Measurements from ENCODE around the gene TEAD2.
"Not testable (repeated sequence)": the region's sequence is repeated elsewhere in the genome, so short reads cannot be mapped to it uniquely, and the experiment has no call there.

The TEAD2 gene

GRCh38 chr19:49333811-49334288 lies 28.4 kb downstream of the TEAD2 start:
- Histone ChIP-seq H3K4me1 (ENCODE audit: insufficient read depth, insufficient read length) (peaks cover 10% of the 10 kb centered on the region), H3K27me3 (ENCODE audit: insufficient read depth, insufficient read length) (no peaks in the 10 kb centered on the region), H3K9me3 (ENCODE audit: insufficient read depth, low read length) (no peaks in the 10 kb centered on the region), H3K4me3 (ENCODE audit: insufficient read length, low read depth) (no peak overlapping the region), H3K9ac (ENCODE audit: insufficient read length, low read depth) (no peak overlapping the region), H3K36me3 (ENCODE audit: insufficient read depth, insufficient read length, low read length) (peaks cover 53% of the 10 kb centered on the region)
- no peak for DNase-seq (ENCODE audit: low read depth, low spot score)
- TF ChIP-seq ZNF274 (IDR thresholded peaks at IDR 0.05; ENCODE audit: low read depth, low read length) (no peak), SUZ12 (IDR thresholded peaks at IDR 0.05; ENCODE audit: extremely low read depth, insufficient read depth, insufficient read length) (no peak)

- Histone ChIP-seq H3K27me3 (ENCODE audit: insufficient read depth, insufficient read length) (no peaks in the 10 kb centered on the region), H3K36me3 (ENCODE audit: insufficient read depth, insufficient read length, low read length) (peaks cover 54% of the 10 kb centered on the region), H3K9me3 (ENCODE audit: insufficient read depth, low read length) (no peaks in the 10 kb centered on the region), H3K4me1 (ENCODE audit: insufficient read depth, insufficient read length) (peaks cover 7% of the 10 kb centered on the region), H3K4me3 (ENCODE audit: insufficient read length, low read depth) (no peak overlapping the region), H3K9ac (ENCODE audit: insufficient read length, low read depth) (no peak overlapping the region)
- TF ChIP-seq YY1 (IDR thresholded peaks at IDR 0.05; ENCODE audit: insufficient read depth, insufficient read length) = no peak
- TF ChIP-seq ZNF274 (IDR thresholded peaks at IDR 0.05; ENCODE audit: low read depth, low read length) = no peak
- TF ChIP-seq SUZ12 (IDR thresholded peaks at IDR 0.05; ENCODE audit: extremely low read depth, insufficient read depth, insufficient read length) = no peak
- no peak for DNase-seq (ENCODE audit: low read depth, low spot score)
Observed at GRCh38 chr19:49333418-49333805, 28.8 kb downstream of the TEAD2 start.

DNA sequence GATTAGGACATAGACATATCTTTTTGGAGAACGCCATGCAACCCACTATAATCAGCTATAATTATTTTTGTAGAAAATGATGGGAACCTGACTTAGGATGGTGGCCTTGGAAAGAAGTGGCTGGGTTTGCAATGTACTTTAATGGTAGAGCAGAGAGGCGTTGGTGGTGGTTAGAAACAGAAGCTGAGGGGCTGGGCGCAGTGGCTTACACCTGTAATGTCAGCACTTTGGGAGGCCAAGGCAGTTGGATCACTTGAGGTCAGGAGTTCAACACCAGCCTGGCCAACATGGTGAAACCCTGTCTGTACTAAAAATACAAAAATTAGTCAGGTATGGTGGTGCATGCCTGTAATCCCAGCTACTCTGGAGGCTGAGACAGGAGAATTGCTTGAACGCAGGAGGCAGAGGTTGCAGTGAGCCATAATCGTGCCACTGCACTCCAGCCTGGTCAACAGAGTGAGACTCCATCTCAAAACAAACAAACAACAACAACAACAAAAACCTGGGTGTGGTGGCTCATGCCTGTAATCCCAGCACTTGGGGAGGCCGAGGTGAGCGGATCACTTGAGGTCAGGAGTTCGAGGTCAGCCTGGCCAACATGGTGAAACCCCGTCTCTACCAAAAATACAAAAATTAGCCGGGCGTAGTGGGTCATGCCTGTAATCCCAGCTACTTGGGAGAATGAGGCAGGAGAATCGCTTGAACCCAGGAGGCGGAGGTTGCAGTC lies 29.4 kb downstream of the TEAD2 start:
- H3K4me1 ChIP-seq (ENCODE audit: insufficient read depth, insufficient read length); H3K9me3 ChIP-seq (ENCODE audit: insufficient read depth, low read length); H3K27me3 ChIP-seq (ENCODE audit: insufficient read depth, insufficient read length); H3K4me3 ChIP-seq (ENCODE audit: insufficient read length, low read depth); H3K9ac ChIP-seq (ENCODE audit: insufficient read length, low read depth); DNase-seq (ENCODE audit: low read depth, low spot score): not testable (repeated sequence)
- peaks cover 53% of the 10 kb centered on the region for H3K36me3 ChIP-seq (ENCODE audit: insufficient read depth, insufficient read length, low read length)

- TF ChIP-seq ZNF274 (IDR thresholded peaks at IDR 0.05; ENCODE audit: low read depth, low read length) (no peak), SUZ12 (IDR thresholded peaks at IDR 0.05; ENCODE audit: extremely low read depth, insufficient read depth, insufficient read length) (no peak), YY1 (IDR thresholded peaks at IDR 0.05; ENCODE audit: insufficient read depth, insufficient read length) (no peak)
- H3K4me1 ChIP-seq (ENCODE audit: insufficient read depth, insufficient read length) = peaks cover 5% of the 10 kb centered on the region
- no peaks in the 10 kb centered on the region for H3K9me3 ChIP-seq (ENCODE audit: insufficient read depth, low read length)
- H3K9ac ChIP-seq (ENCODE audit: insufficient read length, low read depth) = no peak overlapping the region
- DNase-seq (ENCODE audit: low read depth, low spot score) = peak; percentile 30
- no peak overlapping the region for H3K4me3 ChIP-seq (ENCODE audit: insufficient read length, low read depth)
- H3K36me3 ChIP-seq (ENCODE audit: insufficient read depth, insufficient read length, low read length) = peaks cover 54% of the 10 kb centered on the region
- no peaks in the 10 kb centered on the region for H3K27me3 ChIP-seq (ENCODE audit: insufficient read depth, insufficient read length)
Observed at GRCh38 chr19:49331616-49332055, 30.6 kb downstream of the TEAD2 start.

- not testable (repeated sequence) for H3K27me3 ChIP-seq (ENCODE audit: insufficient read depth, insufficient read length); H3K9ac ChIP-seq (ENCODE audit: insufficient read length, low read depth); H3K4me3 ChIP-seq (ENCODE audit: insufficient read length, low read depth)
Observed at GRCh38 chr19:49331187-49331586, 31.0 kb downstream of the TEAD2 start.

DNA sequence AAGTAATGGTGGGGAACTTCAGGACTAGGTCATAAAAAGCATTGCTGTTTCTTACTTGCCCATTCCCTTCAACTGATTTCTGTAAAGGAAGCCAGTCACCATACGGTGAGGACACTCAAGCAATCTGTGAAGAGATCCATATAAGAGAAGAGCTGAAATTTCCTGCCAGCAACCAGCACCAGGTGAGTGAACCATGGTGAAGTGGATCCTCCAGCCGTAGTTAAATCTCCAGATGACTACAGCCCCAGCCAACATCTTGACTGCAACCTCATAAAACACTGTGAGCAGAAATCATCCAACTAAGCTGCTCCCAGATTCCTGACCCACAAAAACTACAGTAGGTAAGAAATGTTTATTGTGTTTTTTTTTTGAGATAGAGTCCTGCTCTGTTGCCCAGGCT lies 33.5 kb downstream of the TEAD2 start:
- H3K4me3 ChIP-seq (ENCODE audit: insufficient read length, low read depth) = no peak overlapping the region
- H3K36me3 ChIP-seq (ENCODE audit: insufficient read depth, insufficient read length, low read length) = peaks cover 44% of the 10 kb centered on the region
- TF ChIP-seq ZNF274 (IDR thresholded peaks at IDR 0.05; ENCODE audit: low read depth, low read length) (no peak), SUZ12 (IDR thresholded peaks at IDR 0.05; ENCODE audit: extremely low read depth, insufficient read depth, insufficient read length) (no peak), YY1 (IDR thresholded peaks at IDR 0.05; ENCODE audit: insufficient read depth, insufficient read length) (no peak)
- H3K9ac ChIP-seq (ENCODE audit: insufficient read length, low read depth) = no peak overlapping the region
- no peaks in the 10 kb centered on the region for H3K27me3 ChIP-seq (ENCODE audit: insufficient read depth, insufficient read length)
- DNase-seq (ENCODE audit: low read depth, low spot score) = no peak
- H3K4me1 ChIP-seq (ENCODE audit: insufficient read depth, insufficient read length) = peaks cover 3% of the 10 kb centered on the region
- no peaks in the 10 kb centered on the region for H3K9me3 ChIP-seq (ENCODE audit: insufficient read depth, low read length)

More at GRCh38 chr19:49331187-49331586, 31.0 kb downstream of the TEAD2 start:
- H3K4me1 ChIP-seq (ENCODE audit: insufficient read depth, insufficient read length); DNase-seq (ENCODE audit: low read depth, low spot score); H3K9me3 ChIP-seq (ENCODE audit: insufficient read depth, low read length): not testable (repeated sequence)
- peaks cover 52% of the 10 kb centered on the region for H3K36me3 ChIP-seq (ENCODE audit: insufficient read depth, insufficient read length, low read length)

GRCh38 chr19:49327878-49328544 lies 34.2 kb downstream of the TEAD2 start:
- peaks cover 44% of the 10 kb centered on the region for H3K36me3 ChIP-seq (ENCODE audit: insufficient read depth, insufficient read length, low read length)
- no peak overlapping the region for H3K4me3 ChIP-seq (ENCODE audit: insufficient read length, low read depth)
- H3K27me3 ChIP-seq (ENCODE audit: insufficient read depth, insufficient read length) = no peaks in the 10 kb centered on the region
- H3K4me1 ChIP-seq (ENCODE audit: insufficient read depth, insufficient read length) = no peaks in the 10 kb centered on the region
- TF ChIP-seq ZNF274 (IDR thresholded peaks at IDR 0.05; ENCODE audit: low read depth, low read length) (no peak), YY1 (IDR thresholded peaks at IDR 0.05; ENCODE audit: insufficient read depth, insufficient read length) (no peak), SUZ12 (IDR thresholded peaks at IDR 0.05; ENCODE audit: extremely low read depth, insufficient read depth, insufficient read length) (no peak)
- DNase-seq (ENCODE audit: low read depth, low spot score) = no peak
- no peak overlapping the region for H3K9ac ChIP-seq (ENCODE audit: insufficient read length, low read depth)
- H3K9me3 ChIP-seq (ENCODE audit: insufficient read depth, low read length) = no peaks in the 10 kb centered on the region

All from NT2/D1 (cell line).